Measurements from ENCODE around the gene AQP6.

Gene AQP6

DNA sequence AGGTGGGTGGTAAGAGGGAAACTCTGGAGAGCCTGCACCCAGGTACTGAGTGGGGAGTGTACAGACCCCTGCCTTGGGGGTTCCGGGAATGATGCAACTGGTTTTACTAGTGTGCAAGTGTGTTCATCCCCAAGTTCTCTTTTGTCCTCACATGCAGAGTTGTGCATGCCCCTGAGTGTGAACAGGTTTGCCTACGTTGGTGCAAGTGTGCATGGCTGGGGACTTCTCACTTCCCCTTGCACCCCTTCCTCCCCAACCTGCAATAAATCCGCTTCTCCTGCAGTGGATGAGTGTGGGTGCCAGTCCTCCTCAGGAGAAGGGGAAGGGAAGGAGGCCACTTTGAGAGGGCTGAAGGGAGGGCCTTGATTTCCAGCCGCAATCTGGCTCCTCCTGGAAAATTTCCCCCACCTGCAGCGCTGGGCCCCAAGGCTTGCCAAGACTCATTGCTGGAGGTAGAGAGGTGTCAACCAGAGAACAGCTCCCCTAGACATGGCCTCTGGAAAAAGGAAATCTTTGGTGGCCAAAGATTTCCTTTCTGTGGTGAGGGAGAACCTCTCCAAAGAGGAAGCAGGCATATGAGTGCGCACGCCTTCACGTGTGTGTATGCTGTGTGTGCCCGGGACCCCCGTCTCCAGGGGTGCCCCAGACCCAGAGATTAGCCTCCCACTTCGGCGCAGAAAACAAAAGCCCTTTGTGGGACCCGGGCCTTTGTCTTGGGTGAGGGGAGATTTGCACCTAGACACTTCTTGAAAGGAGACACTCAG lies 16.7 kb upstream of the AQP6 start:
- TF ChIP-seq, protein P1, sequence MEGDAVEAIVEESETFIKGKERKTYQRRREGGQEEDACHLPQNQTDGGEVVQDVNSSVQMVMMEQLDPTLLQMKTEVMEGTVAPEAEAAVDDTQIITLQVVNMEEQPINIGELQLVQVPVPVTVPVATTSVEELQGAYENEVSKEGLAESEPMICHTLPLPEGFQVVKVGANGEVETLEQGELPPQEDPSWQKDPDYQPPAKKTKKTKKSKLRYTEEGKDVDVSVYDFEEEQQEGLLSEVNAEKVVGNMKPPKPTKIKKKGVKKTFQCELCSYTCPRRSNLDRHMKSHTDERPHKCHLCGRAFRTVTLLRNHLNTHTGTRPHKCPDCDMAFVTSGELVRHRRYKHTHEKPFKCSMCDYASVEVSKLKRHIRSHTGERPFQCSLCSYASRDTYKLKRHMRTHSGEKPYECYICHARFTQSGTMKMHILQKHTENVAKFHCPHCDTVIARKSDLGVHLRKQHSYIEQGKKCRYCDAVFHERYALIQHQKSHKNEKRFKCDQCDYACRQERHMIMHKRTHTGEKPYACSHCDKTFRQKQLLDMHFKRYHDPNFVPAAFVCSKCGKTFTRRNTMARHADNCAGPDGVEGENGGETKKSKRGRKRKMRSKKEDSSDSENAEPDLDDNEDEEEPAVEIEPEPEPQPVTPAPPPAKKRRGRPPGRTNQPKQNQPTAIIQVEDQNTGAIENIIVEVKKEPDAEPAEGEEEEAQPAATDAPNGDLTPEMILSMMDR (IDR thresholded peaks at IDR 0.05): no peak

DNA sequence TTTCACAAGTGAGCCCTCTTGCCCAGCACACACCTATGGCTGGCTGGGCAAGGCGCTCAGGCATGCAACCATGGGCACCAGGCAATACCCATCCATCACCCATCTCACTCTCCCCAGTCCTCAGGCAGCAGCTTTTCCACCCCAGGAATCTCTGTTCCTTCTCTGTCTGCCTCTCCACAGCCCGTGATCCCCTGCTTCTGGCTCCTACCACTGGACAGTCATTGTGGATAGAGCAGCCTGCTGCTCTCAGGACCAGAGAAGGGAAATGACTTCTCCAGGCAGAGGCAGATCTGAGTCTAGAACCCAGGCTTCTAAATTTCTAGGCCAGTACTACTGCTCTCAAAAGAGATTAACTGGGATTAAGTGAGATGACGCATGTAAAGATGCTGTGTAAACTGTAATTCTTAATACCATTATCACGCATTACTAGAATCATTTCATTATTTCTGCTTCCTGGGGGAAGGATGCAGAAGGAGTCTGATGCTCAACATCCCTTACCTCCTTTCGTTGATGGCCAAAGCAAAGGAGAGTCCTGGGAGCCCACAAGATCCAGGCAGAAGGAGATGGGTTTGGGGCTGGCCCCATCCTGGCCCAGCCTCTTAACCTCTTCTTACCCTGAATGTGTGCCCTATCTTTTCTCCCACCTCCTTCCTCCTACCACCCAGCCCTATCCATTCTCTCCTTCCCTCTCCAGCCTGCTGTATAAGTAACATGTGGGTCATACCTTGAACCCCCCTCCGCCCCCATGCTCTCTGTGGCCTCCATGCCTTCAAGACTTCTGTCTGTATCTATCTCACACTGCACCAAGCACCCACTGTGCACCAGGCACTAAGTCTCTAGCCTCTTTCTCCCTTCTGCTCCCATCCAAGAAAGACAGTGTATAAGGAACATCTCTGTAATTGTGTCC lies 15.8 kb upstream of the AQP6 start:
- TF ChIP-seq, protein P1 (IDR thresholded peaks at IDR 0.05): no peak

DNA sequence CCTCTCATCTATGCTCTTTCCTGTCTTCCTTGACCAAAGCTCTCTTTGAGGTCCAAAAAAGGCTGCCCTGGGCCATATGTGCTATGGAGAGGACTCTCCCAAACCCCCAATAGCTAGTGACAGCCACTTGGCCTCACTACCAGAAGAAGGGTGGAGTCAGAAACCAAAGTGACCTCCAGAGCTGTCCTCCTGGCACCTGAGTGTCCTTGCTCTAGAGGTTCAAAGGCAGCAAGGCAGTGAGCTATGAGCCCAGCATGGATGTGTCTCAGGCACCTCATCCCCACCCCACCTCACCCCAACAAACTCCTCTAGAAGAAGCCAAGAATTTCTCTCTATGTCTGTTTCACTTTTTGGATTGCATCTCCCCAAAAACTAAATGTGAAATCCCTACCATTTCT lies 15.2 kb upstream of the AQP6 start:
- TF ChIP-seq, protein P1 (IDR thresholded peaks at IDR 0.05): no peak

DNA sequence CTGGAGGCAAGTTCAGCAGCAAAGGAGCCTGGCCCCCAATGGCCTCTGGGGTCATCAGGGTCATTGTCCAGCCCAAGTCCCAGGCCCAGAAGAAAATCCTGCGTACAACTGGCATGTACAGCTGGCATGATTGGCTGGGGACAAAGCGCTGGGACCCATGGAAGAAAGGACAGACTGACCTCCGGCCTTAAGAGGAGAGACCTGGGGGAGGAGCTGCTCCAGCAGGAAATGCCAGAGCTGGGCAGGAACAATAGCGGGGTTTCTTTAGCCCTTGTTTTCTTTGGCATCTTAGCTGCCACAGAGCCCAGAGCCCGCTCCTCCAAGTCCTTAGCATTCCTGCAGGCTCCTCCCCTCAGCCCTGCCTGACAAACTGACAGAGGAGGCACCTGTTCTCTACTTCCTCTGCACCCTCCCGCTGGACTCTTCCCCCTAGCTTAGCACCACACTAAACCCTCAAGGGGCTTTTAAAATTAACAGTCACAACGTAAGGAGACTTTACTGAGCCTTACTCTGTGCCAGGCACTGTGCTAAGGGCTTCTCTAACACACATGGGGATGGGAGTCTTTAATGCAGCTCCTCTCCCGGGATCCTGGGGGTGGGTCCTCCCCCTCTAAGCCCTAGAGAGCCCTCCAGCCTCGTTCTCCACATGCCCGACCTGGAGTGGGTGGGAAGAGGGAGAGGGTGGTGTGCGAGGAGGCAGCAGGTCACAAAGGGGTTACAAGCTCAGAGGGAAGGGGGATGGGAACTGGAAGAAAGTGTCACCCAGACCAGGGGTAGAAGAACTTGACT lies 12.9 kb upstream of the AQP6 start:
- TF ChIP-seq, protein P1 (IDR thresholded peaks at IDR 0.05): no peak

DNA sequence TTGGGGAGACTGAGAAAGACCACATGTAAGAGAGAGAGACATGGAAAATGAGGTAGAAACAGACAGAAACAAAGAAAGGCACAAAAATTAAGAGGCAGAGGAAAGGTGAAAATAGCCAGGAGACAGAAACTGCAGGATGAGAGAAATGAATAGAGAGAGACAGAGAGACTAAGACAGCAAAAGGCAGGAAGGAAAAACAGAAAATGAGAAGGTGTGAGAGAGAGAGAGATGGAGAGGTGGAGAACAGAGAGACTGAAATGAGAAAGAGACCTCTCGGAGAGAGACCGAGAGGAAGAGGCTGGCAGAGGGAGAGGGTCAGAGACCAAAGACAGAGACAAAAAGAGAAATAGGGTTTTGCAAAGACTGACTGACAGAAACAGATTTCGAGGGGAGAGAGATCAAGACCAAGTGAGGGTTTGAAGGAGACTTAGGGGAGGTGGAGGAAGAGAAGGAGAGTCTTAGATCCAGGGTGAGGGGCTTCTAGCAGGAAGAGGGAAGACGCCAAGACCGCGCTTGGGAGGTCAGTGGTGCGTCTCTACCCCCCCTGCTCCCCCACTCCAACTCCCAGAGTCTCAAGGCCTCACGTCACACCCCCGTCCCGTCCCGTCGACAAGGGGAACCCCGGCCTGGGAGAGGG lies 12.2 kb upstream of the AQP6 start:
- TF ChIP-seq, protein P1 (IDR thresholded peaks at IDR 0.05): no peak

DNA sequence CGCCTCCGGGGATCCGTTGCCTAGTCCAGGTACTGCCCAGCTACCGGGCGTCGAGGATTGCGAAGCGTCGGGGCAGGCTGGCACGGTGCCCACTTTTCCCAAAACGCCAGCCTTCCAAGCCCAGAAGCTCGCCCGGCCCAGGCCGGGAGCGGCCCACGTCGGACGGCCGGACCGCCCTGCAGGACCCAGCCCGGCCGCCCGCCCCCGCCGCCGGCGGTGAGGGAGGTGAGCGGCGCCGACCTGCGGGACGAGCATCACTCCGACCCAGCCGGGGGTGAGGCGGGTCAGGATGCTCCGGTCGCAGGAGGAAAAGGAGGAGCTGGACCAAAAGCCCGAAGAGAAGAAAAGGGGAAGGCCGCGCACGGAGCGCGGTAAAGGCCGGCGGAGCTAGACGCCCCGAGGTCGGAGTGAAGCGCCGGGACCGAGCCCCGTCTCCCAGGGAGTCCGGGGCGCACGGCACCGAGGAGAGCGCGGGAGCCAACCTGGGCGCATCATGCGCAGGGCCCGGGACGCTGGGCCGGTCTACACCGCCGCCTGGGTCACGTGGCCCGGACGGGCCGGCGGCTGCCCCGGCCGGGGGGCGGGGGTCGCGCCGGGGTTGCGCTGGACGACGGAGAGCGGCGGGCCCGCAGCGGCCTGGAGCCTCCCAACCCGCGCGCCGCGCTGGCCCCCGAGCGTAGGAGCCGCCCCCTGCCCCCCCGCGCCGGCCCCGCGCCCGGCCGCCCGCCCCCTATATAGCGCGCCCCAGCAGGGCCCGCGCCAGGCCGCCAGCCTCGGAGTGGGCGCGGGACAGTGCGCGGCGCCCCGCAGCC lies 11.4 kb upstream of the AQP6 start, which contains the start of gene AQP5:
AQP5 (plus strand) TSS at position 762 of the 812 bp plus-strand sequence. CDS start 146 bp downstream, outside the sequence.
- TF ChIP-seq, protein P1 (IDR thresholded peaks at IDR 0.05): no peak
